Measurements from ENCODE around the gene ASTN2. TPM values are rescaled to one million over a fixed set of nuclear protein-coding genes. Genes with fewer than 3 reads are reported as not detected.

Gene ASTN2
- total RNA-seq, 4 donors from 2014 or later = 3.2 to 7.0 (median 5.4) TPM

- TF ChIP-seq CTCF (IDR thresholded peaks at IDR 0.05; ENCODE audit: low read depth) = no peak
Measured at GRCh38 chr9:117125531-117125930, 289.3 kb downstream of the ASTN2 start.

- TF ChIP-seq CTCF (IDR thresholded peaks at IDR 0.05; ENCODE audit: low read depth) = no peak
Measured at GRCh38 chr9:117123729-117124128, 291.1 kb downstream of the ASTN2 start.

- TF ChIP-seq CTCF (IDR thresholded peaks at IDR 0.05; ENCODE audit: low read depth) = no peak
Measured at GRCh38 chr9:117122953-117123352, 291.9 kb downstream of the ASTN2 start.

GRCh38 chr9:117122102-117122501, 292.8 kb downstream of the ASTN2 start:
- TF ChIP-seq CTCF (IDR thresholded peaks at IDR 0.05; ENCODE audit: low read depth) = no peak

GRCh38 chr9:117121316-117121715, 293.5 kb downstream of the ASTN2 start:
- TF ChIP-seq CTCF (IDR thresholded peaks at IDR 0.05; ENCODE audit: low read depth) = no peak

GRCh38 chr9:117120061-117120460, 294.8 kb downstream of the ASTN2 start:
- TF ChIP-seq CTCF (IDR thresholded peaks at IDR 0.05; ENCODE audit: low read depth) = no peak

GRCh38 chr9:117116084-117116483, 298.8 kb downstream of the ASTN2 start:
- TF ChIP-seq CTCF (IDR thresholded peaks at IDR 0.05; ENCODE audit: low read depth) = no peak
